ENCODE measurements around the gene NEO1. TPM values are rescaled to one million over a fixed set of nuclear protein-coding genes. Genes with fewer than 3 reads are reported as not detected.

The NEO1 gene
- total and polyA plus RNA-seq, 2 experiments from 2014 or later: 4.5 to 13.6 TPM

DNA sequence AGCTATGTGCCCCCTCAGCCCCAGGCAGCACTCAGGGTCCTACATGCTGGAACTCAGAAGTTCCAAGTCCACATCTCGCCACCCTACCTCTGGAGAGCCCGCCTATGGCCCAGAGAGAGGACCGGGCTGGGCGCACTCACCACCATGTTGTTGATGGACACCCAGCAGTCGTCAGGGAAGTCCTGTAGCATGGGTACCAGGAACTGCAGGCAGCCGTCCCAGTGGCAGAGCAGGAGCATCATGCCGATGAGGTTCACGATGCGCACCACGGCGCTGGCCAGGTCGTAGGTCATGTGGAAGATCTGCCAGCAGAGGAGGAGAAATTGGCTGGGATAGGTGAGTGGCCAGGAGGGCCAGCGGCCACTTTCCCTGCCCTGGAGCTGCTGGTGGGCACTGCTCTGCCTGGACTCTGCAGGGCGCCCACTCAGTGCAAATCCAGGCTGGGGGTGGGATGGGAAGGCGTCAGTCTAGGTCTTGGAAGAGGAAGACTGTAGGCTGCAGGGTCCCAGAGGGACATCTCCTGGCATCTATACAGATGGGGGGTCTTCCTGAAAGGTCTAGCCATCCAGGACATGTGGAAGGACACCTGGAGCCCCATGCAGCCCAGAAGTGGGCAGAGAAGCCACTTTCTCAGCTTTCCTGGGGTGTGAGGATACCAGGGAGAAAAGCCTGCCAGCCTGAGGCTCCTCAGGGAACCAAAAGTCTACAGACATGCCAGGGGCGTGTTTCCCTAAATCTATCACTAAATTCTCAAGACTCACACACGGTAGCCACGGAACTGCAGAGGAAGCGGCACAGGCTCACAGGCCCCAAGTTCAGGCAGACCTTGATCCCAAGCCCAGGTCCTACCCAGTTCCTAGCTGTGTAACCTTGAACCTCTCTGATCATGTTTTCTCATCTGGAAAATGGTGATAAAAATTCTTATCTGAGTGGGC lies 280.0 kb downstream of the NEO1 start:
- Histone ChIP-seq H3K27ac (no peak overlapping the region), H3K36me3 (ENCODE audit: low read depth) (no peaks in the 10 kb centered on the region), H3K9me2 (ENCODE audit: insufficient read depth) (no peaks in the 10 kb centered on the region), H3K79me2 (ENCODE audit: insufficient read depth) (no peaks in the 10 kb centered on the region), H3K4me1 (ENCODE audit: insufficient read depth) (no peaks in the 10 kb centered on the region), H2AFZ (no peak overlapping the region), H3F3A (ENCODE audit: insufficient read depth) (no peaks in the 10 kb centered on the region), H3K4me2 (ENCODE audit: unreplicated experiment) (no peak overlapping the region), H3K27me3 (replicated peaks; ENCODE audit: insufficient read depth) (peaks cover 8% of the 10 kb centered on the region; the same call in 1 of the 2 replicates), H3K9me3 (ENCODE audit: low read depth) (no peaks in the 10 kb centered on the region), H4K20me1 (ENCODE audit: insufficient read depth) (no peaks in the 10 kb centered on the region), H3K4me3 (no peak overlapping the region), H3K9ac (no peak overlapping the region)
- in situ Hi-C loops (cut with MboI): no loop called here
- 66 to 67% methylated on average over 19 of the region's 19 CpGs for WGBS, 2 experiments (ENCODE audit: low coverage in 1 of 2, low lambda C conversion rate in 2 of 2, missing lambda C conversion rate in 2 of 2)
- TF ChIP-seq EZH2 (IDR thresholded peaks at IDR 0.05; ENCODE audit: insufficient read depth, poor library complexity, severe bottlenecking) (no peak), EZH2phosphoT487 (IDR thresholded peaks at IDR 0.05; ENCODE audit: insufficient read depth, low read depth) (no peak)
- no peak for DNase-seq

DNA sequence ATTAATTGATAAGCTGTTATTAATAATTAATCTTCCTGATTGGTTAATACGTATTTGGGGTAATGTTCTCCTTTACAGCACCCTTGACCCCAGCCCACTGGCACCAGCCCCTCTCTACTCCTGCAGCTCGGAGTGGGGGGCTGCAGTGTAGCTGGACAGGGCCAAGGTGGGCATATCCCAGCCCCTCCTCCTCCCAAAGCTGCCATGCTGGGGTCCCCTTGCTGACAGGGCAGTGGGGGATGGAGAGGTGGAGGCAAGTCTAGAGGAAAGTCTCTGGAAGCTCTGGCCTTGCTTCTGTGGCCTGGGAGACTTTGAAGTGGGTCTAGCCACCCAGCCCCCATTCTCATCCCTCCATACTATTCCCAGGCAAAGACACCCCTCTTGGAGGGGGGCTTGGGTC lies 280.7 kb downstream of the NEO1 start:
- Histone ChIP-seq H3K4me1 (ENCODE audit: insufficient read depth) (no peaks in the 10 kb centered on the region), H3K4me3 (no peak overlapping the region), H3K9ac (no peak overlapping the region), H3K9me2 (ENCODE audit: insufficient read depth) (no peaks in the 10 kb centered on the region), H3K9me3 (ENCODE audit: low read depth) (no peaks in the 10 kb centered on the region), H3F3A (ENCODE audit: insufficient read depth) (no peaks in the 10 kb centered on the region), H2AFZ (no peak overlapping the region), H3K27me3 (replicated peaks; ENCODE audit: insufficient read depth) (peaks cover 14% of the 10 kb centered on the region; the same call in 1 of the 2 replicates), H3K36me3 (ENCODE audit: low read depth) (no peaks in the 10 kb centered on the region), H3K79me2 (ENCODE audit: insufficient read depth) (no peaks in the 10 kb centered on the region), H3K4me2 (ENCODE audit: unreplicated experiment) (no peak overlapping the region), H3K27ac (no peak overlapping the region), H4K20me1 (ENCODE audit: insufficient read depth) (no peaks in the 10 kb centered on the region)
- no peak for DNase-seq
- TF ChIP-seq EZH2phosphoT487 (IDR thresholded peaks at IDR 0.05; ENCODE audit: insufficient read depth, low read depth) (no peak), EZH2 (IDR thresholded peaks at IDR 0.05; ENCODE audit: insufficient read depth, poor library complexity, severe bottlenecking) (no peak)
- WGBS, 2 experiments (ENCODE audit: low coverage in 1 of 2, low lambda C conversion rate in 2 of 2, missing lambda C conversion rate in 2 of 2): 43 to 48% methylated on average over 2 of the region's 2 CpGs
- in situ Hi-C loops (cut with MboI): no loop called here

DNA sequence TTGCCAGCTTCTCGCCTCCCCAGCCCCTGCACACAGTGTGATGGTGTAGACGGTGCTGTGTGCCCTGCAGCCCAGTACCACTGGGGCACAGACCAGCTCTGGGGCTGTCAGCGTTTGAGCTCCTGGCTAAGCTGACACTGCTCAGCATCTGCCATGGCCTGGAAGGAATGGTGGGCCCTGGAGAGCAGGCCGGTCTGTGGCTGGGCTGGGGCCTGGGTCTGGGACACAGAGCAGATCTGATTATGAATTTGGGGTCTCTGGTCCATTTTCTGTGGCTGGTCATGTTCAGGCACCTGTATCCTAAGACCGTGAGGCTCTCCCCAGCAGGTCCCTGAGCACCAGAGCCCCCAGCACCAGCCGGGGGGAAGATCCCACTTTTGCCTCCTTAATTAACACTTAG lies 281.8 kb downstream of the NEO1 start:
- H3K27ac ChIP-seq: no peak overlapping the region
- H3K4me2 ChIP-seq (ENCODE audit: unreplicated experiment): no peak overlapping the region
- no peak overlapping the region for H3K4me3 ChIP-seq
- 67 to 70% methylated on average over 5 to 6 of the region's 6 CpGs for WGBS, 2 experiments (ENCODE audit: low coverage in 1 of 2, low lambda C conversion rate in 2 of 2, missing lambda C conversion rate in 2 of 2)
- in situ Hi-C loops (cut with MboI): no loop called here
- H3K4me1 ChIP-seq (ENCODE audit: insufficient read depth): no peaks in the 10 kb centered on the region
- no peak overlapping the region for H3K9ac ChIP-seq
- no peaks in the 10 kb centered on the region for H3F3A ChIP-seq (ENCODE audit: insufficient read depth)
- TF ChIP-seq EZH2 (IDR thresholded peaks at IDR 0.05; ENCODE audit: insufficient read depth, poor library complexity, severe bottlenecking) (no peak), EZH2phosphoT487 (IDR thresholded peaks at IDR 0.05; ENCODE audit: insufficient read depth, low read depth) (no peak)
- DNase-seq: no peak
- H2AFZ ChIP-seq: no peak overlapping the region
- H3K9me3 ChIP-seq (ENCODE audit: low read depth): no peaks in the 10 kb centered on the region
- no peaks in the 10 kb centered on the region for H3K79me2 ChIP-seq (ENCODE audit: insufficient read depth)
- H4K20me1 ChIP-seq (ENCODE audit: insufficient read depth): no peaks in the 10 kb centered on the region
- no peaks in the 10 kb centered on the region for H3K9me2 ChIP-seq (ENCODE audit: insufficient read depth)
- peaks cover 14% of the 10 kb centered on the region; the same call in 1 of the 2 replicates for H3K27me3 ChIP-seq (replicated peaks; ENCODE audit: insufficient read depth)
- no peaks in the 10 kb centered on the region for H3K36me3 ChIP-seq (ENCODE audit: low read depth)

DNA sequence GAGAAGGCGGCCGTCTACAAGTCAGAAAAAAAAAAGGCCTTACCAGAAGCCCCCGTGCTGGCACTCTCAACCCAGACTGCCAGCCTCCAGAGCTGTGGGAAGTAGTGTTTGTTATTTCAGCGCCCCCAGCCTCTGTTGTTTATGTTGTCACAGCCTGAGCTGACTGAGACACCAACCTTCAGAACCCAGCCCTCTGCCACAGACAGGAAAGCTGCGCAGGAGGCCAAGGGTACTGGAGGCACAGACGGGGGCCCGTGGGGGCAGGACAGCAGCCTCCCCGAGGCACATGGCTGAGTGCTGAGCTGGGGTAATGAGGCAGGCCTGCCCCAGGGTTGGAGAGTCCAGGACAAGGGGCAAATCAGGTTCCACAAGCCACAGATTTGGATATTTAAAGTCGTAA lies 282.8 kb downstream of the NEO1 start:
- H3K4me3 ChIP-seq: no peak overlapping the region
- H3K36me3 ChIP-seq (ENCODE audit: low read depth): no peaks in the 10 kb centered on the region
- no peaks in the 10 kb centered on the region for H3K4me1 ChIP-seq (ENCODE audit: insufficient read depth)
- no peaks in the 10 kb centered on the region for H3K9me2 ChIP-seq (ENCODE audit: insufficient read depth)
- no peaks in the 10 kb centered on the region for H3F3A ChIP-seq (ENCODE audit: insufficient read depth)
- 44 to 51% methylated on average over 9 of the region's 9 CpGs for WGBS, 2 experiments (ENCODE audit: low coverage in 1 of 2, low lambda C conversion rate in 2 of 2, missing lambda C conversion rate in 2 of 2)
- no peaks in the 10 kb centered on the region for H3K79me2 ChIP-seq (ENCODE audit: insufficient read depth)
- H3K27me3 ChIP-seq (replicated peaks; ENCODE audit: insufficient read depth): peaks cover 14% of the 10 kb centered on the region; the same call in 1 of the 2 replicates
- DNase-seq: no peak
- TF ChIP-seq EZH2 (IDR thresholded peaks at IDR 0.05; ENCODE audit: insufficient read depth, poor library complexity, severe bottlenecking): no peak
- no peak for TF ChIP-seq EZH2phosphoT487 (IDR thresholded peaks at IDR 0.05; ENCODE audit: insufficient read depth, low read depth)
- no peak overlapping the region for H3K27ac ChIP-seq
- no peak overlapping the region for H3K9ac ChIP-seq
- no peaks in the 10 kb centered on the region for H4K20me1 ChIP-seq (ENCODE audit: insufficient read depth)
- no peak overlapping the region for H3K4me2 ChIP-seq (ENCODE audit: unreplicated experiment)
- in situ Hi-C loops (cut with MboI): no loop called here
- no peak overlapping the region for H2AFZ ChIP-seq
- H3K9me3 ChIP-seq (ENCODE audit: low read depth): no peaks in the 10 kb centered on the region
